Neuronal stem cell (in vitro differentiated cells): ENCODE data around the gene LEMD2.

Source experiments
- DNase-seq: peaks from one replicate; pipeline ENCODE4 v3.0.0-alpha.2; 2013; ENCODE audit warnings: low spot score
- H2AFZ ChIP-seq: one replicate; pipeline ENCODE4 v1.6.1; 2013; ENCODE audit warnings: mild to moderate bottlenecking, low read length, inconsistent platforms
- H2AK5ac ChIP-seq: 2 replicates; pipeline ENCODE4 v1.6.1; 2013; ENCODE audit warnings: low read depth, mild to moderate bottlenecking, inconsistent platforms, low read length, moderate library complexity, mixed read lengths
- H2BK120ac ChIP-seq: 2 replicates; pipeline ENCODE4 v1.6.1; 2013; ENCODE audit warnings: low read depth, mild to moderate bottlenecking, inconsistent platforms, low read length, moderate library complexity, mixed read lengths
- H2BK12ac ChIP-seq: one replicate; pipeline ENCODE4 v1.6.1; 2013; ENCODE audit warnings: low read length, inconsistent platforms
- H2BK15ac ChIP-seq: 2 replicates; pipeline ENCODE4 v1.6.1; 2013; ENCODE audit warnings: mild to moderate bottlenecking, low read length, inconsistent platforms, mixed read lengths
- H2BK5ac ChIP-seq: one replicate; pipeline ENCODE4 v1.6.1; 2013; ENCODE audit warnings: inconsistent platforms, mild to moderate bottlenecking, low read length, moderate library complexity
- H3K14ac ChIP-seq: one replicate; pipeline ENCODE4 v1.6.1; 2013; ENCODE audit warnings: low read length, inconsistent platforms
- H3K18ac ChIP-seq: 2 replicates; pipeline ENCODE4 v1.6.1; 2013; ENCODE audit warnings: low read length, inconsistent platforms
- H3K23ac ChIP-seq: 2 replicates; pipeline ENCODE4 v1.6.1; 2013; ENCODE audit warnings: low read depth, mild to moderate bottlenecking, mixed read lengths, low read length, inconsistent platforms; ENCODE audit not compliant: poor library complexity
- H3K27ac ChIP-seq: replicated peaks from 3 replicates; pipeline ENCODE4 v1.5.1; 2013; ENCODE audit warnings: low read length, inconsistent platforms
- H3K27me3 ChIP-seq, 3 experiments: 2 replicates each; pipeline ENCODE4 v1.6.1; 2013; ENCODE audit warnings: low read length in 3 of 3, mild to moderate bottlenecking in 2 of 3, inconsistent platforms in 1 of 3, low read depth in 1 of 3, mixed read lengths in 1 of 3, moderate library complexity in 1 of 3; ENCODE audit not compliant: control insufficient read depth in 3 of 3, insufficient read depth in 3 of 3
- H3K36me3 ChIP-seq, 2 donors: replicated peaks in 1 of 2; 2 replicates each; pipeline ENCODE4 v1.6.1; 2013; ENCODE audit warnings: low read length in 2 of 2; ENCODE audit not compliant: control insufficient read depth in 2 of 2, insufficient read depth in 2 of 2
- H3K4ac ChIP-seq: 2 replicates; pipeline ENCODE4 v1.6.1; 2013; ENCODE audit warnings: inconsistent platforms, mild to moderate bottlenecking, low read length, moderate library complexity
- H3K4me1 ChIP-seq, 2 donors: 1 replicate in 1 of 2; 2 replicates in 1 of 2; pipeline ENCODE4 v1.6.1; 2013; ENCODE audit warnings: low read length in 2 of 2, low read depth in 1 of 2; ENCODE audit not compliant: control insufficient read depth in 2 of 2, insufficient read depth in 1 of 2
- H3K4me2 ChIP-seq: one replicate; pipeline ENCODE4 v1.6.1; 2013; ENCODE audit warnings: mild to moderate bottlenecking, low read length, inconsistent platforms; ENCODE audit not compliant: insufficient read depth, poor library complexity, severe bottlenecking
- H3K4me3 ChIP-seq, 2 donors: 2 replicates each; pipeline ENCODE4 v1.5.1; 2013; ENCODE audit warnings: low read length in 2 of 2, mild to moderate bottlenecking in 2 of 2, inconsistent platforms in 1 of 2, moderate library complexity in 1 of 2
- H3K79me1 ChIP-seq: one replicate; pipeline ENCODE4 v1.6.1; 2013; ENCODE audit warnings: low read depth, mild to moderate bottlenecking, inconsistent platforms, low read length, moderate library complexity
- H3K9ac ChIP-seq: one replicate; pipeline ENCODE4 v1.6.1; 2013; ENCODE audit warnings: mild to moderate bottlenecking, low read depth, low read length, inconsistent platforms; ENCODE audit not compliant: poor library complexity
- H3K9me3 ChIP-seq, 2 donors: replicated peaks in 1 of 2; 2 replicates each; pipeline versions ENCODE3 to v1.6.1; 2013; ENCODE audit warnings: low read length in 2 of 2, mild to moderate bottlenecking in 2 of 2, inconsistent platforms in 1 of 2, low read depth in 1 of 2, mixed read lengths in 1 of 2, moderate library complexity in 1 of 2; ENCODE audit not compliant: control insufficient read depth in 2 of 2, insufficient read depth in 1 of 2
- H4K8ac ChIP-seq: one replicate; pipeline ENCODE4 v1.6.1; 2013; ENCODE audit warnings: low read depth, mild to moderate bottlenecking, inconsistent platforms, low read length, moderate library complexity
- H4K91ac ChIP-seq: one replicate; pipeline ENCODE4 v1.6.1; 2013; ENCODE audit warnings: low read length, low read depth, mild to moderate bottlenecking, inconsistent platforms; ENCODE audit not compliant: poor library complexity
- WGBS, 2 donors: extraction: QIAGEN DNeasy Blood & Tissue Kit; methylation state at CpG; one replicate each; pipeline ENCODE4 v1.1.7; 2013; ENCODE audit warnings: missing lambda C conversion rate in 2 of 2, mixed read lengths in 1 of 2; ENCODE audit not compliant: insufficient read length in 2 of 2, insufficient replicate concordance in 1 of 2; ENCODE audit errors: extremely low coverage in 2 of 2; 5-methylcytosine and 5-hydroxymethylcytosine counted together

Gene LEMD2

GRCh38 chr6:33755070-33755869 lies 33.7 kb downstream of the LEMD2 start:
- Histone ChIP-seq H2BK12ac (peak overlapping the region; percentile 98), H2BK5ac (no peak overlapping the region), H3K4me2 (no peak overlapping the region), H3K9ac (no peak overlapping the region), H3K79me1 (no peaks in the 10 kb centered on the region), H2BK120ac (no peak overlapping the region), H3K27ac (no peak overlapping the region), H3K9me3 (no peaks in the 10 kb centered on the region), H2AK5ac (peak overlapping the region; percentile 80), H3K4ac (no peak overlapping the region), H4K8ac (no peak overlapping the region), H3K4me1 (peaks cover 20 to 22% of the 10 kb centered on the region in 2 donors), H3K4me3 (no peak overlapping the region), H2BK15ac (peak overlapping the region; percentile 75), H3K14ac (no peak overlapping the region), H3K36me3 (no peaks in the 10 kb centered on the region), H3K27me3 (no peaks in the 10 kb centered on the region), H3K18ac (peak overlapping the region; percentile 79), H4K91ac (no peak overlapping the region), H3K23ac (no peak overlapping the region), H2AFZ (no peak overlapping the region)
- no peak for DNase-seq
- no CpG with 5 or more reads among the region's 13 CpGs for WGBS, 2 donors

GRCh38 chr6:33754222-33754621 lies 34.7 kb downstream of the LEMD2 start:
- Histone ChIP-seq H3K23ac (no peak overlapping the region), H3K9me3 (no peaks in the 10 kb centered on the region), H3K4me2 (no peak overlapping the region), H2BK12ac (no peak overlapping the region), H3K4me1 (peaks cover 23 to 27% of the 10 kb centered on the region in 2 donors), H2BK5ac (peak overlapping the region; percentile 26), H3K4me3 (no peak overlapping the region), H2BK120ac (no peak overlapping the region), H3K18ac (peak overlapping the region; percentile 73), H4K8ac (no peak overlapping the region), H3K27ac (no peak overlapping the region), H2AFZ (no peak overlapping the region), H2BK15ac (peak overlapping the region; percentile 28), H3K4ac (no peak overlapping the region), H3K14ac (no peak overlapping the region), H3K36me3 (no peaks in the 10 kb centered on the region), H2AK5ac (peak overlapping the region; percentile 36), H3K79me1 (no peaks in the 10 kb centered on the region), H4K91ac (no peak overlapping the region), H3K9ac (no peak overlapping the region), H3K27me3 (no peaks in the 10 kb centered on the region)
- WGBS, 2 donors, result no CpG with 5 or more reads among the region's 11 CpGs
- DNase-seq, result no peak

GRCh38 chr6:33752646-33753015 lies 36.3 kb downstream of the LEMD2 start:
- H2AK5ac ChIP-seq, result no peak overlapping the region
- H3K4me3 ChIP-seq, result no peak overlapping the region
- no peak overlapping the region for H4K91ac ChIP-seq
- H2BK120ac ChIP-seq, result no peak overlapping the region
- H3K4me2 ChIP-seq, result no peak overlapping the region
- no peak overlapping the region for H3K14ac ChIP-seq
- H2BK5ac ChIP-seq, result peak overlapping the region; percentile 1
- no peak overlapping the region for H2BK15ac ChIP-seq
- no peaks in the 10 kb centered on the region for H3K36me3 ChIP-seq
- H3K18ac ChIP-seq, result no peak overlapping the region
- H3K79me1 ChIP-seq, result no peaks in the 10 kb centered on the region
- no peak for DNase-seq
- H3K27me3 ChIP-seq, result no peaks in the 10 kb centered on the region
- H3K4me1 ChIP-seq, result peaks cover 35% of the 10 kb centered on the region in 2 donors
- H3K23ac ChIP-seq, result no peak overlapping the region
- no CpG with 5 or more reads among the region's 1 CpG for WGBS, 2 donors
- H3K9me3 ChIP-seq, result no peaks in the 10 kb centered on the region
- no peak overlapping the region for H3K4ac ChIP-seq
- peak overlapping the region; percentile 36 for H2AFZ ChIP-seq
- H3K27ac ChIP-seq, result peak overlapping the region; percentile 25
- H3K9ac ChIP-seq, result no peak overlapping the region
- H4K8ac ChIP-seq, result no peak overlapping the region
- H2BK12ac ChIP-seq, result no peak overlapping the region

GRCh38 chr6:33751771-33752645 lies 36.9 kb downstream of the LEMD2 start:
- Histone ChIP-seq H2BK15ac (peak overlapping the region; percentile 49), H3K27me3 (no peaks in the 10 kb centered on the region), H3K27ac (peak overlapping the region; percentile 25), H2BK120ac (no peak overlapping the region), H3K9ac (no peak overlapping the region), H3K9me3 (no peaks in the 10 kb centered on the region), H2BK12ac (peak overlapping the region; percentile 30), H3K18ac (peak overlapping the region; percentile 78), H3K14ac (no peak overlapping the region), H4K8ac (no peak overlapping the region), H4K91ac (no peak overlapping the region), H3K36me3 (no peaks in the 10 kb centered on the region), H3K4me1 (peaks cover 41% of the 10 kb centered on the region in 2 donors), H2BK5ac (peak overlapping the region; percentile 1), H2AFZ (peak overlapping the region; percentile 36), H3K4ac (peak overlapping the region; percentile 13), H2AK5ac (peak overlapping the region; percentile 36), H3K23ac (no peak overlapping the region), H3K4me3 (no peak overlapping the region), H3K4me2 (no peak overlapping the region), H3K79me1 (no peaks in the 10 kb centered on the region)
- no peak for DNase-seq
- WGBS, 2 donors, result no CpG with 5 or more reads among the region's 15 CpGs
